B cell (primary cell): ENCODE data around the gene CTDP1. TPM values are rescaled to one million over a fixed set of nuclear protein-coding genes. Genes with fewer than 3 reads are reported as not detected.

Experiments used
- ATAC-seq: fragments of 200-7000 bp; cut with Tn5 transposase; one replicate; pipeline ENCODE4 v1.10.0; 2021; ENCODE audit warnings: low read depth, mild to moderate bottlenecking, moderate number of reproducible peaks, moderate library complexity
- CTCF ChIA-PET: fragments of 350-600 bp; sonication (Branson Sonifier 250); formaldehyde crosslinking; loops from one replicate; lab custom pipeline; 2021; ENCODE audit warnings: antibody characterized with exemption, inconsistent platforms; lab: Charles Lee
- POLR2A ChIA-PET: fragments of 350-600 bp; sonication (Branson Sonifier 250); formaldehyde crosslinking; loops from one replicate; lab custom pipeline; 2021; ENCODE audit warnings: antibody characterized with exemption; lab: Charles Lee
- DNase-seq: peaks from one replicate; pipeline ENCODE4 v3.0.0; 2013
- H2AFZ ChIP-seq: 2 replicates; pipeline ENCODE4 v1.6.1; 2012; ENCODE audit warnings: mild to moderate bottlenecking, low read depth, low read length; ENCODE audit not compliant: insufficient read depth, poor library complexity, severe bottlenecking
- H3K27ac ChIP-seq, 2 donors: 1 replicate in 1 of 2; 2 replicates in 1 of 2; pipeline ENCODE4 v1.5.1; 2012 to 2013; ENCODE audit warnings: low read length in 2 of 2, mild to moderate bottlenecking in 2 of 2, moderate library complexity in 1 of 2
- H3K27me3 ChIP-seq, 4 experiments: fragments of 200-600 bp in 1 of 4; sonication (generic) in 1 of 4; replicated peaks in 1 of 4; 1 replicate in 2 of 4; 2 replicates in 2 of 4; pipeline versions ENCODE4 v1.6.1 to v1.7.0; 2013 to 2016; ENCODE audit warnings: low read length in 3 of 4, mild to moderate bottlenecking in 2 of 4, mixed read lengths in 1 of 4, moderate library complexity in 1 of 4; ENCODE audit not compliant: insufficient read depth in 4 of 4, control insufficient read depth in 3 of 4; ENCODE audit errors: control extremely low read depth in 1 of 4
- H3K36me3 ChIP-seq, 2 experiments: replicated peaks in 1 of 2; 1 replicate in 1 of 2; 2 replicates in 1 of 2; pipeline versions ENCODE4 v1.6.1 to v1.7.1; 2013; ENCODE audit warnings: low read length in 1 of 2; ENCODE audit not compliant: insufficient read depth in 2 of 2, control insufficient read depth in 1 of 2; ENCODE audit errors: control extremely low read depth in 1 of 2, extremely low read depth in 1 of 2
- H3K4me1 ChIP-seq, 2 donors: fragments of 200-600 bp in 1 of 2; sonication (generic) in 1 of 2; 1 replicate in 1 of 2; 2 replicates in 1 of 2; pipeline versions ENCODE4 v1.5.1 to v1.6.1; 2013 to 2017; ENCODE audit warnings: low read length in 2 of 2; ENCODE audit not compliant: control insufficient read depth in 2 of 2, insufficient read depth in 2 of 2
- H3K4me2 ChIP-seq: replicated peaks from 2 replicates; pipeline ENCODE3; 2012; ENCODE audit warnings: mild to moderate bottlenecking, low read depth, low read length; ENCODE audit not compliant: poor library complexity, severe bottlenecking
- H3K4me3 ChIP-seq, 5 experiments: fragments of 200-600 bp in 1 of 5; sonication (generic) in 1 of 5; 1 replicate in 3 of 5; 2 replicates in 2 of 5; pipeline versions ENCODE4 v1.5.1 to v1.7.0; 2011 to 2016; ENCODE audit warnings: low read length in 4 of 5, mild to moderate bottlenecking in 4 of 5, low read depth in 2 of 5, control low read depth in 1 of 5, moderate library complexity in 1 of 5; ENCODE audit not compliant: insufficient read depth in 1 of 5; ENCODE audit errors: control extremely low read depth in 1 of 5, extremely low read depth in 1 of 5
- H3K79me2 ChIP-seq: fragments of 200-600 bp; sonication (generic); one replicate; pipeline ENCODE4 v1.6.0; 2016; ENCODE audit warnings: low read length; ENCODE audit not compliant: control insufficient read depth, insufficient read depth
- H3K9ac ChIP-seq: fragments of 200-600 bp; sonication (generic); 2 replicates; pipeline ENCODE4 v1.6.1; 2017; ENCODE audit warnings: mild to moderate bottlenecking, low read length, moderate library complexity
- H3K9me3 ChIP-seq, 3 donors: one replicate each; pipeline versions ENCODE4 v1.6.1 to v1.7.1; 2013; ENCODE audit warnings: low read length in 2 of 3; ENCODE audit not compliant: control insufficient read depth in 2 of 3, insufficient read depth in 1 of 3; ENCODE audit errors: control extremely low read depth in 1 of 3
- H4K20me1 ChIP-seq: 2 replicates; pipeline ENCODE4 v1.6.0; 2012; ENCODE audit warnings: mild to moderate bottlenecking, low read length; ENCODE audit not compliant: insufficient read depth, control insufficient read depth, poor library complexity, severe bottlenecking
- H3K27ac Mint-ChIP-seq: one replicate; pipeline ENCODE4 v1.8.0; 2021; ENCODE audit warnings: mixed read lengths
- H3K27me3 Mint-ChIP-seq: one replicate; pipeline ENCODE4 v1.8.0; 2021; ENCODE audit warnings: mixed read lengths
- H3K4me1 Mint-ChIP-seq: one replicate; pipeline ENCODE4 v1.8.0; 2021; ENCODE audit warnings: mixed read lengths
- H3K4me3 Mint-ChIP-seq: one replicate; pipeline ENCODE4 v1.8.0; 2021; ENCODE audit warnings: mixed read lengths
- H3K9me3 Mint-ChIP-seq: one replicate; pipeline ENCODE4 v1.8.0; 2022; ENCODE audit warnings: mixed read lengths; ENCODE audit not compliant: insufficient read depth
- EZH2 ChIP-seq: IDR thresholded peaks from 2 replicates; pipeline ENCODE4 v1.6.1; 2012; ENCODE audit warnings: borderline replicate concordance, low read depth, mild to moderate bottlenecking, moderate library complexity, low read length; ENCODE audit not compliant: insufficient read depth, poor library complexity, severe bottlenecking
- WGBS: methylation state at CpG from one replicate; pipeline ENCODE4 v1.1.5; 2013; ENCODE audit warnings: missing lambda C conversion rate; ENCODE audit not compliant: insufficient coverage; 5-methylcytosine and 5-hydroxymethylcytosine counted together
- intact Hi-C: fragments of 100-400 bp; cut with micrococcal nuclease; formaldehyde crosslinking; loops from one replicate; pipeline ENCODE4 v1.10.0; 2022
- polyA plus RNA-seq: library from polyadenylated mRNA; depleted of rRNA; stranded (reverse); fragments of >200 nt; gene quantifications from 2 replicates; pipeline ENCODE4 v1.2.3, GENCODE V29; 2012
- total RNA-seq, 2 donors: library from RNA; stranded (reverse); fragments of 120-200 nt in 1 of 2; gene quantifications; 1 replicate in 1 of 2; 2 replicates in 1 of 2; pipeline versions ENCODE4 v1.2.3 to v1.2.4, GENCODE V29; 2013 to 2022
- TF ChIP-seq, protein P1 (sequence below): fragments of 200-600 bp; IDR thresholded peaks from one replicate; pipeline ENCODE4 v1.8.0; 2022; ENCODE audit warnings: antibody characterized with exemption, mild to moderate bottlenecking

CTDP1 gene
- total and polyA plus RNA-seq, 2 donors (not counting 1 experiment from before 2014, with no cell fraction given), result 14.3 to 33.3 TPM

DNA sequence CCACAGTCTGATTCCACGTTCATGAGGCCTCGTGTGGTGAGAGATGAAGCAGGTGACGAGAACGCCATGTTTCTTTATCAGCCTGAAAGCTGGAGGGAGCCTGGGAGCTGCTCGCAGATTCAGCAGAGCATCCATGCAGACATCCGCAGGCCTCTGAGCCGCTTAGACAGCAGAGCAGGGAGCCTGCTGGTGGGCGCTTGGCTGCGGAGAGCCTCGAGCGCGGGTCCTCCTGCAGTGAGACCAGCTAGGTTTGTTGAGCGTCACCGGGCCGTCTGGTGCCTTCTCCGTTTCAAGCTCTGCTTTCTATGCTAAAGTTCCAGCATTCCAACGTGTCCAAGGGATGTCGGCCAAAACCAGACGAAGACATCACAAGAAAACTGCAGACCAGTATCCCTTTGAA is 27.6 kb downstream of the CTDP1 start:
- Histone ChIP-seq H3K4me2 (no peak overlapping the region), H3K9ac (no peak overlapping the region), H4K20me1 (peaks cover 32% of the 10 kb centered on the region), H3K4me1 (no peaks in the 10 kb centered on the region), H2AFZ (no peak overlapping the region), H3K27me3 (no peaks in the 10 kb centered on the region), H3K27ac (no peak overlapping the region), H3K36me3 (peaks cover 2 to 79% of the 10 kb centered on the region in 2 experiments), H3K9me3 (no peaks in the 10 kb centered on the region), H3K79me2 (peaks cover 23% of the 10 kb centered on the region), H3K4me3 (no peak overlapping the region)
- no peak overlapping the region for H3K27ac Mint-ChIP-seq
- no peak overlapping the region for H3K4me3 Mint-ChIP-seq
- intact Hi-C loops, result no loop called here
- TF ChIP-seq, protein P1, sequence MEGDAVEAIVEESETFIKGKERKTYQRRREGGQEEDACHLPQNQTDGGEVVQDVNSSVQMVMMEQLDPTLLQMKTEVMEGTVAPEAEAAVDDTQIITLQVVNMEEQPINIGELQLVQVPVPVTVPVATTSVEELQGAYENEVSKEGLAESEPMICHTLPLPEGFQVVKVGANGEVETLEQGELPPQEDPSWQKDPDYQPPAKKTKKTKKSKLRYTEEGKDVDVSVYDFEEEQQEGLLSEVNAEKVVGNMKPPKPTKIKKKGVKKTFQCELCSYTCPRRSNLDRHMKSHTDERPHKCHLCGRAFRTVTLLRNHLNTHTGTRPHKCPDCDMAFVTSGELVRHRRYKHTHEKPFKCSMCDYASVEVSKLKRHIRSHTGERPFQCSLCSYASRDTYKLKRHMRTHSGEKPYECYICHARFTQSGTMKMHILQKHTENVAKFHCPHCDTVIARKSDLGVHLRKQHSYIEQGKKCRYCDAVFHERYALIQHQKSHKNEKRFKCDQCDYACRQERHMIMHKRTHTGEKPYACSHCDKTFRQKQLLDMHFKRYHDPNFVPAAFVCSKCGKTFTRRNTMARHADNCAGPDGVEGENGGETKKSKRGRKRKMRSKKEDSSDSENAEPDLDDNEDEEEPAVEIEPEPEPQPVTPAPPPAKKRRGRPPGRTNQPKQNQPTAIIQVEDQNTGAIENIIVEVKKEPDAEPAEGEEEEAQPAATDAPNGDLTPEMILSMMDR, result no peak
- TF ChIP-seq EZH2, result no peak
- H3K27me3 Mint-ChIP-seq, result no peaks in the 10 kb centered on the region
- ATAC-seq (no peak), DNase-seq (no peak)
- CTCF ChIA-PET, result no interaction called here
- H3K4me1 Mint-ChIP-seq, result no peaks in the 10 kb centered on the region
- WGBS, result 98% methylated on average over 19 of the region's 19 CpGs
- H3K9me3 Mint-ChIP-seq, result no peaks in the 10 kb centered on the region
- POLR2A ChIA-PET, result interaction anchor here (0.6 kb wide), 1 partner anchor 326 kb away, joined by 3 read pairs; no protein-coding TSS in a partner anchor

DNA sequence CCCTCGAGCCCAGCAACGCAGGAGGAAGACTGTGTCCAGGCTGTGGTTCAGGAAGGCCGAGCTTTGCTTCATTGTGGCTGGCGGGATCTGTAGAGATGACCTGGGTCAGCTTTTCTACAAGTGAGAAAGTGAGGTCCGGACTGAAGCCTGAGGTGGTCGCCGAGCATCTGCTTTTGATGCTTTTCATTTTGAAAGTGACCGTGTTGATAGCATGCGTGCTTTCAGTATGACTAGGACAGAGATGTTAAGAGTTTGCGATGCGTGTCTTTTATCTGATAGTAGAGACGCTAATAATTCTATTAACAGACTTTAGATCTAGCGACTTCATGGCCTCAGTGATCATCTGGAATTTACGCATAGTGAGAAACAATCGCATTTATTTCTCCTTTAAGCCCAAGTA is 28.1 kb downstream of the CTDP1 start:
- CTCF ChIA-PET, result no interaction called here

More for the DNA sequence above, 28.1 kb downstream of the CTDP1 start:
- 83% methylated on average over 8 of the region's 15 CpGs for whole genome bisulfite sequencing
- Mint-ChIP-seq H3K9me3 (no peaks in the 10 kb centered on the region), H3K27me3 (no peaks in the 10 kb centered on the region), H3K4me3 (no peak overlapping the region), H3K4me1 (no peaks in the 10 kb centered on the region), H3K27ac (no peak overlapping the region)
- peaks cover 21% of the 10 kb centered on the region for H3K79me2 ChIP-seq
- peaks cover 28% of the 10 kb centered on the region for H4K20me1 ChIP-seq
- H3K4me1 ChIP-seq, result no peaks in the 10 kb centered on the region
- no peak overlapping the region for H3K27ac ChIP-seq
- no peak for TF ChIP-seq EZH2
- TF ChIP-seq, protein P1, result no peak
- H3K9ac ChIP-seq, result no peak overlapping the region
- POLR2A ChIA-PET, result no interaction called here
- H2AFZ ChIP-seq, result no peak overlapping the region
- H3K36me3 ChIP-seq, result peaks cover 2 to 82% of the 10 kb centered on the region in 2 experiments
- H3K4me3 ChIP-seq, result no peak overlapping the region
- no peak for ATAC-seq
- H3K27me3 ChIP-seq, result no peaks in the 10 kb centered on the region
- H3K4me2 ChIP-seq, result no peak overlapping the region
- no peaks in the 10 kb centered on the region for H3K9me3 ChIP-seq
- no peak for DNase-seq
- intact Hi-C loops, result no loop called here
